Activated CD8-positive, alpha-beta memory T cell treated with anti-CD3 and anti-CD28 coated beads for 48 hours (primary cell): ENCODE measurements around the gene TAX1BP3.
"Not testable (repeated sequence)": the region's sequence is repeated elsewhere in the genome, so short reads cannot be mapped to it uniquely, and the experiment has no call there.

Experiments used
- DNase-seq, 3 experiments: peaks; one replicate each; pipeline ENCODE4 v3.0.0-alpha.2; 2020; ENCODE audit warnings: low read depth in 2 of 3, low spot score in 2 of 3

Gene TAX1BP3

GRCh38 chr17:3668279-3669084, at the start of gene TAX1BP3, which contains the start of gene EMC6:
Gene TAX1BP3 (minus strand): TSS chr17:3668578. CDS start chr17:3668526, 52 bp downstream.
Gene EMC6 (plus strand): TSS chr17:3668812. CDS start chr17:3669147, 335 bp downstream.
- peak; percentile 98 to 100 (median 99) for DNase-seq

- no peak for DNase-seq
These were observed 46.9 kb upstream of the TAX1BP3 start for GRCh38 chr17:3715296-3715695.

- no peak for DNase-seq
These were observed 44.6 kb upstream of the TAX1BP3 start for GRCh38 chr17:3712811-3713463.

GRCh38 chr17:3710951-3711383, 42.6 kb upstream of the TAX1BP3 start:
- DNase-seq, result peak in 1 of 3 experiments; percentile 42

DNA sequence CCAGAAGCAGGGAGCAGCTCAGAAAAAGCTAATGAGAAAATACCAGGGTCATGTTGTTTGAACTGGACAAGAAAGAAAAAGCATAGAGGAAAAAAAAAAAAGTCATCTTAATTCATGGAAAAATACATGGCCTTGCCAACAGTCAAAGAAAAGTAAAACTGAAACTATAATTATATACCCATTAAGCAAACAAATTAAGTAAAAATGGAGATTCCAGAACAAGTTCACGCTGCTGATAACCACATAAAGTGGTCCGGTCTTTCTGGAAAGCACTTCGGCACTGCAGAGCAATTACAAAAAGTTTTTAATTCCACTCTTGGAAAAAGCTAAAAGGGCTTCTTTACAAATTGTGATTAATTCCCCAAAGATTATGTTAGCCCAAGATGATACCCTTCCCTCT, 40.0 kb upstream of the TAX1BP3 start:
- DNase-seq, result no peak

DNA sequence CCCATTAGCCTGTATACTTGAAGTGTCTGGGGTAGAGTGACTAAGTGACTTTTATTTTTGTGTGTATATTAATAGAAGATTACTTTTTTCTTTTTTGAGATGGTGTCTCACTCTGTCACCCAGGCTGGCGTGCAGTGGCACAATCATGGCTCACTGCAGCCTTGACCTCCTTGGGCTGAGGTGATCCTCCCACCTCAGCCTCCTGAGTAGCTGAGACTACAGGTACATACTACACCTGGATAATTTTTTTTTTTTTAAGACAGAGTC, 37.3 kb upstream of the TAX1BP3 start:
- not testable (repeated sequence) for DNase-seq

DNA sequence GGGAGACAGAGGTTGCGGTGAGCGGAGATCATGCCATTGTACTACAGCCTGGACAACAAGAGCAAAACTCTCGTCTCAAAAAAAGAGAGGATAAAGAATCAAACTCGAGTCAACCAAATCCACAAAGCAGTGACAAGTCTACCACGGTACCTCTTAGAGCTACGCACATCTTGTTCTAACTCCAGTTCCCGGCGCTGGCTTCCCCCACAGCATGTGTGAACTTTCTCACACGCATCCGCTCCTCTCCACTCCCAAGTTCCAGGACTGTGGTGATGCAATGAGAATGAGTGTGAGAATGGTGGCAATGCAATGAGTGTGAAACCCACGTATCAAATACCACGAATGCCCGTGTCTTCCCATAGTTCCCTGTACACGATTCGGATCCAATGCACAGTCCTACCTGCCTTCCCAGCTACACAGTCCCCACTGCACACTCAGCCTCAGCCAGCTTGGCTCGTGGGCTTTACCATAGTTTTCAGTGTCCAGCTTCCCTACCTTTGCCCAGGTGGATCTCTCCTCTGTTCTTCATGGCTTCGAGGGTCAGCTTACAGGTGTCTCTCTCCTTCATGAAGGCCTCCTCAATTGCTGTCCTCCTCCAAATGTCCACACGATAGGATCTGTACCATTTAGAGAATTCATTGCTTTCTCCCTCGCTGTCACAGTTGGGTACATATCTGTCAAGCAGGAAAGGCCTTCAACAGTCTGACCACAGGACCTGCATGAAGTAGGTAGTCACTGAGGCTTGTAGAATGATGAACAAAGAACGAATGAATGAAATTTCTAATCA, 36.7 kb upstream of the TAX1BP3 start:
- no peak for DNase-seq

- DNase-seq, result not testable (repeated sequence)
These were observed 33.7 kb upstream of the TAX1BP3 start for GRCh38 chr17:3702041-3702539.

DNA sequence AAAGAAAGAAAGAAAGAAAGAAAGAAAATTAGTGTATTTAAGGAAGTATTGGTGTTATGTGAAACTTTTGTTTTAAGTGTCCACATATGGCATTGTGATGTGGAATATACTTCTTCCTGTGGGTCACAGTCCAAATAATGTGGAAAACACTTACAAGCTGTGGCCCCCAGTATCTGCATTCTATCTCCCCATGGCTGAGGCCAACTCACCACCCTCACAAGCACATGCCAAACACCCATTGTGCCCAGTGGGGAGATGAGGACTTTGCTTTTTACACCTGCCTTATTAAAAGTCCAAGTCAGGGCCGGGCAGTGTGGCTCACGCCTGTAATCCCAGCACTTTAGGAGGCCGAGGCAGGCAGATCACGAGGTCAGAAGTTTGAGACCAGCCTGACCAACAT, 31.6 kb upstream of the TAX1BP3 start:
- DNase-seq, result no peak

- DNase-seq, result no peak
These were observed 29.8 kb upstream of the TAX1BP3 start for GRCh38 chr17:3698139-3698538.

- DNase-seq, result no peak
These were observed 28.7 kb upstream of the TAX1BP3 start for GRCh38 chr17:3697103-3697476.

- DNase-seq, result peak in 1 of 3 experiments; percentile 24
These were observed 27.5 kb upstream of the TAX1BP3 start, which contains the start of gene P2RX5 for GRCh38 chr17:3695723-3696411. Gene P2RX5 (minus strand): TSS chr17:3696155. CDS start chr17:3696005, 150 bp downstream.

- no peak for DNase-seq
These were observed 26.8 kb upstream of the TAX1BP3 start for GRCh38 chr17:3695129-3695722.

DNA sequence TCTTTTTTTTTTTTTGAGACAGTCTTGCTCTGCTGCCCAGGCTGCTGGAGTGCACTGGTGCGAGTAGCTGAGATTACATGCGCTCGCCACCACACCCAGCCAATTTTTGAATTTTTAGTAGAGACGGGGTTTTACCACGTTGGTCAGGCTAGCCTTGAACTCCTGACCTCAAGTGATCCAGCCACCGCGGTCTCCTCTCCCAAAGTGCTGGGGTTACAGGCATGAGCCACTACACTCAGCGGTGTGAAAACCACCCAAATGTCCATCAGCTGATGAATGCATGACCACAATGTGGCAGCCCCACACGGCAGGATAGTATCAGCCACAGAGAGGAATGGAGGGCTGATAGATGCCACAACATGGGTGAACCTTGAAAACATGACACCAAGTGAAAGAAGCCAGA, 25.5 kb upstream of the TAX1BP3 start:
- peak in 1 of 3 experiments; percentile 57 for DNase-seq

DNA sequence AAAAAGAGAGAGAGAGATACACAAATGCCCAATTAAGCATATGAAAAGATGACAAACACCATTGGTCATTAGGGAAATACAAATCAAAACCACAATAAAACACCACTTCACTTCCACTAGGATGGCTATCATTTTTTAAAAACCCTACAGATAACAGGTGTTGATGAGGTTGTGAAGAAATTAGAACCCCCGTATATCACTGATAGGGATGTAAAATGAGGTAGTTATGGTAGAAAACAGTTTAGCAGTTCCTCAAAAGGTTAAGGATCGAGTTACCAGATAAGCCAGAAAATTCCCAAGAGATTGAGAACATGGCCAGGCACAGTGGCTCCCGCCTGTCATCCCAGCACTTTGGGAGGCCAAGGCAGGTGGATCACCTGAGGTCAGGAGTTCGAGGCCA, 24.8 kb upstream of the TAX1BP3 start:
- no peak for DNase-seq

DNA sequence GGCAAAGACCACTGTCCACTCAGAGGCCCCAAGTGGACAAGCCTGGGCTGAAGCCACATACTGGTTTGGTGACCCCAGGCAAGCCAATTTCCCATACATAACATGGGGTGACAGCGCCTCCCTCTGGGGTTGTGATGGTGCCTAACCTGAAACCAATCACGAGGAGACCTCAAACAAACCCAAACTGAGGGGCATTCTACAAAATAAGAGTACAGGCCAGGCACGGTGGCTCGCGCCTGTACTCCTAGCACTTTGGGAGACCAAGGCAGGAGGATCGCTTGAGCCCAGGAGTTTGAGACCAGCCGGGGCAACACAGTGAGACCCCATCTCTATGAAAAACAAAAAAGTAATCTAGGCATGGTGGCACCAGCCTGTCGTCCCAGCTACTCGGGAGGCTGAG, 24.0 kb upstream of the TAX1BP3 start:
- DNase-seq, result no peak

DNA sequence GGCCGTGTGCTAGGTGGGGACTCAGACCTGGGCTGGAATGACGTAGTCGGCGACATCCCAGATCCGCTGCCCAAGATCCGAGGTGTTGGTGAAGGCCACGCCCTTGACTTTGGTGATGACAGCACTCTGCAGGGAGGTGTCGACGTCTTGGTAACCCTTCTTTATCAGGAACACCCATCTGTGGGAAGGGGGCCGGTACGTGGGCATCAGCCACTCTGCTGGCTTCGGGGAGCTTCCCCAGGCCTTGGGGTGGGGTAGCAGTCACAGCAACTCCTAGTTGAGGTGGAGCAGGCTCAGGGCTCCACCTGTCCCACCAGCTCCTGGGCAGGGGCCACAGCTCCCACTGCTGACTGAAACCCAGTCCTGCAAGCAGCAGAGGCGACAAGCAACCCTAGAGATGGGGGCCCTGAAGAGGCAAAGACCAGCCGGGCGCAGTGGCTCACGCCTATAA, 23.3 kb upstream of the TAX1BP3 start:
- no peak for DNase-seq

- no peak for DNase-seq
These were observed 21.8 kb upstream of the TAX1BP3 start for GRCh38 chr17:3690094-3690715.

- no peak for DNase-seq
These were observed 21.1 kb upstream of the TAX1BP3 start for GRCh38 chr17:3689262-3690093.
